A549 treated with CORT108297 at 1 μM for 4 hours (cell line): Measurements from ENCODE around the gene NFYA. TPM values are rescaled to one million over a fixed set of nuclear protein-coding genes. Genes with fewer than 3 reads are reported as not detected.

ENCODE experiments used
- total RNA-seq: library from RNA; stranded (reverse); fragments of 200-300 nt; extraction: Qiagen RNA extraction; gene quantifications from 5 replicates; pipeline ENCODE4 v1.2.3, GENCODE V29; 2022

The NFYA gene
- 12.0 to 14.5 TPM (median 13.5 TPM) in 5 replicates for total RNA-seq

GRCh38 chr6:41072836-41073202 lies at the start of gene NFYA:
Gene NFYA (plus strand): TSS chr6:41072974. CDS start chr6:41079090, 6,116 bp downstream.

GRCh38 chr6:41039060-41039998 lies 33.4 kb upstream of the NFYA start, which contains the start of gene UNC5CL:
Gene UNC5CL (minus strand): TSS chr6:41039221. CDS start chr6:41035074, 4,147 bp downstream.

GRCh38 chr6:41042226-41043055 lies 30.3 kb upstream of the NFYA start, which contains the start of gene TSPO2:
Gene TSPO2 (plus strand): TSS chr6:41042467. CDS start chr6:41042986, 519 bp downstream.

GRCh38 chr6:41053041-41053440 lies 19.7 kb upstream of the NFYA start, which contains the start of gene APOBEC2:
Gene APOBEC2 (plus strand): TSS chr6:41053202. CDS start chr6:41053348, 146 bp downstream.

GRCh38 chr6:41071923-41072835 lies 595 bp upstream of the NFYA start, which contains the start of gene OARD1:
Gene OARD1 (minus strand): TSS chr6:41072356. CDS start chr6:41071634, 722 bp downstream.

Other genes with a start within 250 kb of the NFYA start
- 0.34 to 0.52 TPM (median 0.45 TPM) in 5 replicates for gene UNC5CL, start 33.8 kb upstream of the NFYA start, total RNA-seq
- gene TSPO2, start 30.5 kb upstream of the NFYA start, total RNA-seq, result not detected in 5 replicates
- gene APOBEC2, start 19.8 kb upstream of the NFYA start, total RNA-seq, result not detected in 5 replicates
- 19.3 to 24.1 TPM (median 20.1 TPM) in 5 replicates for gene OARD1, start 618 bp upstream of the NFYA start, total RNA-seq
- not detected in 5 replicates for gene TREML1, start 81.4 kb downstream of the NFYA start, total RNA-seq
- not detected in 5 replicates for gene TREM2, start 90.1 kb downstream of the NFYA start, total RNA-seq
- not detected in 5 replicates for gene TREML2, start 128.2 kb downstream of the NFYA start, total RNA-seq
- not detected in 5 replicates for gene TREML4, start 155.4 kb downstream of the NFYA start, total RNA-seq
- gene TREM1, start 213.7 kb downstream of the NFYA start, total RNA-seq, result 0.10 to 0.23 TPM (median 0.16 TPM) in 4 of 5 replicates, not detected in the other